Muscle of leg (tissue), 11 donors: ENCODE measurements around the gene RASSF5. TPM values are rescaled to one million over a fixed set of nuclear protein-coding genes. Genes with fewer than 3 reads are reported as not detected.
A peak's percentile ranks its signal among the peaks of the same experiment; 100 is the strongest.

Experiments used
- DNase-seq: peaks from one replicate; pipeline ENCODE4 v3.0.0; 2013
- H3K27ac ChIP-seq: one replicate; pipeline ENCODE4 v1.5.1; 2013; ENCODE audit warnings: mild to moderate bottlenecking, low read length, control low read depth
- H3K27me3 ChIP-seq: one replicate; pipeline ENCODE4 v1.6.1; 2013; ENCODE audit warnings: low read length; ENCODE audit not compliant: control insufficient read depth, insufficient read depth
- H3K36me3 ChIP-seq: one replicate; pipeline ENCODE4 v1.6.1; 2013; ENCODE audit warnings: low read length; ENCODE audit not compliant: control insufficient read depth, insufficient read depth
- H3K4me1 ChIP-seq: one replicate; pipeline ENCODE4 v1.6.1; 2013; ENCODE audit warnings: low read length; ENCODE audit not compliant: control insufficient read depth, insufficient read depth
- H3K4me3 ChIP-seq: one replicate; pipeline ENCODE4 v1.5.1; 2013; ENCODE audit warnings: low read length, control low read depth
- H3K9me3 ChIP-seq: replicated peaks from 2 replicates; pipeline ENCODE4 v1.6.1; 2013; ENCODE audit warnings: low read depth, low read length; ENCODE audit not compliant: control insufficient read depth
- WGBS: methylation state at CpG from one replicate; pipeline ENCODE4 v1.1.5; 2013; ENCODE audit warnings: missing lambda C conversion rate; ENCODE audit not compliant: insufficient coverage; 5-methylcytosine and 5-hydroxymethylcytosine counted together
- polyA plus RNA-seq, 8 donors: library from polyadenylated mRNA; unstranded; fragments of 120-200 nt; gene quantifications; one replicate each; pipeline versions ENCODE4 v1.2.1 to v1.2.3, GENCODE V29; 2013; ENCODE audit warnings: inconsistent platforms in 1 of 8, low replicate concordance in 1 of 8; ENCODE audit not compliant: insufficient read length in 8 of 8, insufficient read depth in 1 of 8
- total RNA-seq: library from RNA; stranded (reverse); fragments of 120-200 nt; gene quantifications from one replicate; pipeline ENCODE4 v1.2.4, GENCODE V29; 2013

Gene RASSF5
- total and polyA plus RNA-seq, 9 donors, result 3.6 to 8.6 (median 6.3) TPM

DNA sequence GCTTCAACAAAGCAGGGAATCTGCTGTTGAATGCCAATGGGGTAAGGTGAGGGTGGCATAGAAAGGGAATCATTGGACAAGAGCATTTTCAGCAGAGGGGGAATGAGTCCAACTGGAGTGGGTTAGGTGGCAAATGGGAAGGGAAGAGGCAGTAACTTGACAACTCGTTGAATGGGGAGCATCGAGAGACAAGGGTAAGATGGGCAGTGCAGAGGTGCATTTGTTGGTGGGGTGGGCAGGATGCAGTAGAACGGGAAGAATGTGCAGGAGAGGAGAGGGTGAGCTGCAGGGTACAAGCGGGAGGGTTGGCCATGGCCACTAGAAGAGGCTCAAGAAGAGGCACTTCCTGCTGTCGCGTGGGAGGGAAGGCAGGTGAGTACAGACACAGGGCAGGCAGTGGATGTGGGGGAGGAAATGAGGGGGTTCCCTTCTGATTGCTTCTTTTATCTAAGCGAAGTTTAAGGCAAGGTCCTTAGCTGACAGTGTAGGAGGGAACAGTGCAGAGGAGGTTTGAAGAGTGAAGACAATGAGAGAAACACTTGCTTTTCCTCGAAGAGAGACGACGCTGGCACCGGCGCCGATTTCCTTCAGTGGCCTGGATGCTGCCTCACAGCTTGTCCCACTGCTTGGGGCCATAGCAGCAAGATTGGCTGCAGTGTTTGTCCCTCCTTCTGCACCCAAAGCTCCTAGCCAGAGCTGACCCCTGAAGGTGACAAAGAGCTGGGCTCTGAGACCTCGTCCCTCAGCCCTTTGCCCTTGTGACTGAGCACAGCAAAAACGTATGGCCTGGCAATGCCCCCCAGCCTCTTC, 40.3 kb upstream of the RASSF5 start:
- Histone ChIP-seq H3K4me1 (peaks cover 45% of the 10 kb centered on the region), H3K9me3 (no peaks in the 10 kb centered on the region), H3K36me3 (peaks cover 23% of the 10 kb centered on the region), H3K27me3 (peaks cover 8% of the 10 kb centered on the region), H3K27ac (peak overlapping the region; percentile 47), H3K4me3 (no peak overlapping the region)
- 40% methylated on average over 15 of the region's 15 CpGs for WGBS
- no peak for DNase-seq

DNA sequence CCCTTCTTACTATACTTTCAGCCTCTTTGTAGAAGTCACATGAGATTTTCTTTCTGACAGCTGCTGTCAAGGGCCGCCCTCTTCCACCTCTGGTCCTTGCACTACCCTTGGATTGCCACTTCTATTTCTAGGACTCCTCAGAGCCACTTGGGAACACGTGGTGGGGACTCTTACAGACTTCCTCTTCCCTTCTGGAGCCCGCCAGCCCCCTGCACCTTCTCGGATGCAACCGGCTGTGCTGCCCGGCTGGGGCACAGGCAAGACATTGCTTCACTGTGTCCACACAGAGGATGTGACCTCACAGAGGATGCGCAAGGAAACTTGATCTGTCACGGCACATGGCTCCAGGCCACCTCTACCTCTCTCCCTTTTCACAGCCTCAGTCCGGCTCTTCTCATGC, 39.4 kb upstream of the RASSF5 start:
- DNase-seq, result peak; percentile 72
- 24% methylated on average over 9 of the region's 9 CpGs for WGBS

DNA sequence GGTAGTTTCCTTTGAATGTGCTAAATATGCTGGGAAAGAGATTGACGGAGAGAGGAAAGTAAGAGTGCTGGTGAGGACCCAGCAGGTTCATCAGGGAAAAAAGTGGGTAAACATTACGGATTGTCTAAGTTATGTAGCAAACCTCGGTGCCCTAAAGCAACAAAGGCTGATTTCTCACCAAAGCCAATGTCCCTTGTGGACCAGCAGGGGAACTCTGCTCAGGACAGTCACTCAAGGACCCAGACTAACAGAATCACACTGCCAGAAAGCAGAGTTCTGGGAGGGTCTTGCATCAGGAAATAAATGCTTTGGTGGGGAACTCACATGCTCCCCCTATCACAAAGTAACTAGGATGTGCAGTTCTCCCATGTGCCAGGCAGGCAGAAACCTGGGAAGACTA, 38.8 kb upstream of the RASSF5 start:
- no peak for DNase-seq
- Histone ChIP-seq H3K27ac (peak overlapping the region; percentile 65), H3K9me3 (no peaks in the 10 kb centered on the region), H3K27me3 (peaks cover 8% of the 10 kb centered on the region), H3K4me3 (no peak overlapping the region), H3K4me1 (peaks cover 57% of the 10 kb centered on the region), H3K36me3 (peaks cover 10% of the 10 kb centered on the region)
- 83% methylated on average over 2 of the region's 3 CpGs for WGBS

More for the DNA sequence above, 39.4 kb upstream of the RASSF5 start:
- H3K27ac ChIP-seq, result peak overlapping the region; percentile 65
- peaks cover 8% of the 10 kb centered on the region for H3K27me3 ChIP-seq
- H3K9me3 ChIP-seq, result no peaks in the 10 kb centered on the region
- no peak overlapping the region for H3K4me3 ChIP-seq
- peaks cover 16% of the 10 kb centered on the region for H3K36me3 ChIP-seq
- H3K4me1 ChIP-seq, result peaks cover 54% of the 10 kb centered on the region

DNA sequence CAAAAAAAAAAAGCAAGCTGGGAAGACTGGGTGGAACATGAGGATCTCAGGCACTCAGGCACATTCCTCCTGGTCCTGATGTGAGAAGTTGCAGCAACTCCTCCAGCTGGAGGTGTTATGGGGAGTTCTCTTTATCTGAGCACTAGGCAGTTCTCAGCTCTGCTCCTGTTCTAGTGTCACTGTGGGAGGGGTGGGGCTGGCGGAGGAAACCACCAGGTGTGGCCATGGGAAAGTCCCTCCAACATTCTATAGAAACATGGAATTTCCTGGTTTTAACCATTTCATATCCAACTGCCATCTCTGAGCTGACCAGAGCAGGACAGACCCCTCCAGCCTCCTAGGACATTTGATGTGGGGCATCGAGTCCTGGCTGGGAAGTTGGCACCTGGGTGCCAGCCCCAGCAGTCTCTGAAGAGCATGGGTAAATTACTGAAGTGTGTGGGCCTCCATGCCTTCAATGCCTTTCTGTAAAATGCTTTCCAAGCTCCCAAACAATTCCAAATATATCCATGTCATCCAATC, 37.9 kb upstream of the RASSF5 start:
- Histone ChIP-seq H3K4me1 (peaks cover 57% of the 10 kb centered on the region), H3K9me3 (no peaks in the 10 kb centered on the region), H3K27me3 (peaks cover 8% of the 10 kb centered on the region), H3K4me3 (no peak overlapping the region), H3K27ac (no peak overlapping the region), H3K36me3 (peaks cover 3% of the 10 kb centered on the region)
- no peak for DNase-seq
- no CpG with 5 or more reads among the region's 2 CpGs for WGBS

DNA sequence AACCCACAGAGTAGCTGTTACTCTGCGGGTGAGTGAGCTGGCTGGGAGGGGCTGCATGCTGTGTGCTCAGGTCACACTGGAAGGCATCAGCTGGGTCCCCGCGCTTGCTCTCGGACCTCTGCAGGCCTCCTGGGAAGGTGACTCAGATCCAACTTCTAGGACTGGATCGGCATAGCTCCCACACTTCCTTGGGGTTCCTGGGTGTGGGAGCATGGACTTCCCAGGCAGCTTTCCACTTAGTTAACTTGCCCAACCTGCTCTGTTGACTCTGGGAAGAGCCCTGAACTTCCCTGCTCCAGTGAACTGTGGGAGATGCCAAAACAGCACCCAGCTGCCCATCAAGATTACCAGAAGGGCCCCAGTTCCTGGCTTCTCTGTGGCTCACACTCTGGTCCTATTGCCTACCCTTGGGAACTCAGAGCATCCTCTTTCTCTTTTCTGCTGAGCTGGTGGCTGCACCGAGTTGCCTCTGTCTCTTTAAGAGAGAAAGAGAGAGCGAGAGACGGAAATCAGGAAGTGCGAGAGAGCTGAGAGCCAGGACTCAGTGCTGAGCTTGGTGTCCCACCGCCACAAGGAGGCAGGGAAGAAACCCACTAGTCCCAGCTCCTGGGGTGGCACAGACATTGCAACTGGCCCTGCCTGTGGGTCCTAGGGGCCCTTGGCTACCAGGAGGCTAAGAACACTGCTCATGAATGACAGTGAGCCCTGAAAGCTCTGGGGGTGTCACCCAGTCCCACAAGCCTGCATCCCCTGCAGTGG, 37.2 kb upstream of the RASSF5 start, which contains the start of gene IKBKE:
Gene IKBKE, plus strand, starts transcription at position 544 of the 759 bp plus-strand sequence. CDS start 2,752 bp downstream, outside the sequence.
- peaks cover 8% of the 10 kb centered on the region for H3K27me3 ChIP-seq
- H3K9me3 ChIP-seq, result no peaks in the 10 kb centered on the region
- peaks cover 7% of the 10 kb centered on the region for H3K36me3 ChIP-seq
- peak within 1 kb of the TSS; percentile 56 for H3K4me3 ChIP-seq
- WGBS, result 12% methylated on average over 8 of the region's 10 CpGs
- DNase-seq, result peak; percentile 87
- H3K4me1 ChIP-seq, result peaks cover 57% of the 10 kb centered on the region
- peak within 1 kb of the TSS; percentile 47 for H3K27ac ChIP-seq

DNA sequence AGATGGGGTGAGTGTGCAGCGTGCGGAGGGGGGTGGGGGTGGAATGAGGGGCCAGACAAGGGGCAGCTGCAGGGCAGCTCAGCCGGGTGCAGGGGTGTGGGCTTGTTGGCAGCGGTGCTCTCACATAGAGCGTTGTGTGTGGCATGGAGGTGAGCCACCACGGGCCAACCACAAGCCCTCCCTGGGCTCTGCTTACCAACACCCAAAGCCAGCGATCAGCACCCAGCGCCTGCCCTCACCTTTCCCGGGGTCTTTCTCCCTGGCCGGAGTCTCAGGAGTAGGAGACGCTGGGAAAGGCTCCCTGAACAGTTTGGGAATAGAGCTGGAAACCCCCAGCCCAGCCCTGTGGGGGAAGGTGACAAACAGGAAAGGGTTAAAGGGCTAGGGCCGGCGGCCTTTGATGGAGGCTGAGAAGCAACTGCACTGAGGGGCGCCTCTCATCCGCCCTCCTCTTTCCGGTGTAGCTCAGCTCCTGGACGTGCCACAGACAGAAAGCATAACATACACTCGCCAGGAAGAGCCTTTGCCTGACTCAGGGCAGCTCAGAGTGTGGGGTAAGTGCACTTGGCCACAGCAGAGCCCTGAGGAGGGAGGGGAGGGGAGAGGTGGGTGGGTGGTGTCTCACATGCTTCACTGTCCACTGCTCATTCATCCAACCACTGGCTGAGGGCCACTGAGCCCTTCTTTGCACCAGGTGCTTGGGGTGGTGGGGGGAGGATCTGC, 36.5 kb upstream of the RASSF5 start:
- DNase-seq, result peak; percentile 49
- Histone ChIP-seq H3K4me1 (peaks cover 57% of the 10 kb centered on the region), H3K9me3 (no peaks in the 10 kb centered on the region), H3K27ac (peak overlapping the region; percentile 47), H3K27me3 (peaks cover 8% of the 10 kb centered on the region), H3K4me3 (peak overlapping the region; percentile 56), H3K36me3 (peaks cover 8% of the 10 kb centered on the region)
- 0% methylated on average over 9 of the region's 18 CpGs for WGBS

DNA sequence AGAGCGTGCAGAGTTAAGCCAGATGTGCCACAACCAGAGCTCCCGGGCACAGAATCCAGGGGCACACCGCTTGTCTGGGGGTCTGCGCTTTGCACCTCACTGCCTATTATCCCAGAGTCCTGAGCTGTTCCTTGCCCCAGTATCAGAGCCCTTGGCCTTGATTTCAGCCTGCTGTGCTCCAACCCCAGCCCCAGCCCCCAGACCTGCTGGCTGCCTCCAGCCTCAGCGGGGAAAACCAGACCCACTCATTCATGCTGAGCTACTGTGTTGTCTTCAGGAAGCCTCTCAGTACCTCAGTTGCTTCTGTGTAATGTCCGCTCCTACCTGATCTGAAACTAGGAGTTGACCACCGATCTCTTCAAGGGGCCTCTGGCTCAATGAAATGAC, 35.9 kb upstream of the RASSF5 start:
- Histone ChIP-seq H3K9me3 (no peaks in the 10 kb centered on the region), H3K4me1 (peaks cover 57% of the 10 kb centered on the region), H3K36me3 (peaks cover 14% of the 10 kb centered on the region), H3K27ac (no peak overlapping the region), H3K27me3 (peaks cover 8% of the 10 kb centered on the region), H3K4me3 (no peak overlapping the region)
- 20% methylated on average over 4 of the region's 7 CpGs for WGBS
- DNase-seq, result no peak

DNA sequence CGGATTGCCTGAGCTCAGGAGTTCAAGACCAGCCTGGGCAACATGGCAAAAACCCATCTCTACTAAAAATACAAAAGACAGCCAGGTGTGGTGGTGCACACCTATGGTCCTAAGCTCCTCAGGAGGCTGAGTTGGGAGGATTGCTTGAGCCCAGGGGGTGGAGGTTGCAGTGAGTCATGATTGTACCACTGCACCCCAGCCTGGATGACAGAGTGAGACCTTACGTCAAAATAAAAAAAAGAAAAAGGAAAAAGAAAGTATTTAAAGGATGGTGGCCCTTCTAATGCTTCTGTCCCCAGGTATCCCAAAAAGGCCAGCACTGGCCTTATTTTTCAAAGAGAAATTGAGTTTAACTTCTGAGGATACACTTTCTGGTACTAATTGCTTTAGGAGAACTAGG, 35.3 kb upstream of the RASSF5 start:
- no peaks in the 10 kb centered on the region for H3K9me3 ChIP-seq
- peaks cover 18% of the 10 kb centered on the region for H3K36me3 ChIP-seq
- no CpG with 5 or more reads among the region's 2 CpGs for WGBS
- H3K27me3 ChIP-seq, result peaks cover 8% of the 10 kb centered on the region
- H3K4me1 ChIP-seq, result peaks cover 56% of the 10 kb centered on the region
- DNase-seq, result no peak
- no peak overlapping the region for H3K27ac ChIP-seq
- H3K4me3 ChIP-seq, result no peak overlapping the region

DNA sequence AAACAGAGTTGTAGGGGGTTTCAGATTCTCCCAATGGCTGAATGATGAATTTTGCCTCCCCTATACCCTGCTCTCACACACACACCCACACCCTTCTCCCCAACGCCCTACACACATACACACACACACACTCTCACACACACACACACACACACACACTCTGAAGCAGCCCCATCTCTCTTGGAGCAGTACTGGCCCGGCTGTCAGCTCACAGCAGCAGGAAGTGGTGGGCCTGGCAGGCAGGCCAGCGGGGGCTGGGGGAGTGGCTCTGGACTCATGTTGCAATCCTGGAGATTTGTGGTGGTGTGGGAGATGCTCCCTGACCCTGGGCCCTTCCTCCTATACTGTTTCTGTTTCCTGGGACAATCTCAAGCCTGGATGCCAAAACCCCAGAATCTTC, 34.9 kb upstream of the RASSF5 start:
- Histone ChIP-seq H3K4me3 (no peak overlapping the region), H3K36me3 (peaks cover 18% of the 10 kb centered on the region), H3K9me3 (no peaks in the 10 kb centered on the region), H3K27me3 (peaks cover 5% of the 10 kb centered on the region), H3K27ac (no peak overlapping the region), H3K4me1 (peaks cover 51% of the 10 kb centered on the region)
- DNase-seq, result peak; percentile 45
- WGBS, result 0% methylated on average over 1 of the region's 3 CpGs
